Ishikawa (cell line): ENCODE results near the gene BRD2.

Experiments used
- CEBPB ChIP-seq: IDR thresholded peaks from 2 replicates; pipeline ENCODE4 v1.6.1; 2012
- EP300 ChIP-seq: IDR thresholded peaks from 2 replicates; pipeline ENCODE4 v1.6.1; 2012; ENCODE audit warnings: borderline replicate concordance
- RAD21 ChIP-seq: IDR thresholded peaks from 2 replicates; pipeline ENCODE4 v1.6.1; 2012; ENCODE audit warnings: low read depth
- TAF1 ChIP-seq: IDR thresholded peaks from 2 replicates; pipeline ENCODE4 v1.6.1; 2012; ENCODE audit warnings: low read depth, mild to moderate bottlenecking
- TF ChIP-seq, protein P1 (sequence below): IDR thresholded peaks from 2 replicates; pipeline ENCODE4 v1.6.1; 2012

DNA sequence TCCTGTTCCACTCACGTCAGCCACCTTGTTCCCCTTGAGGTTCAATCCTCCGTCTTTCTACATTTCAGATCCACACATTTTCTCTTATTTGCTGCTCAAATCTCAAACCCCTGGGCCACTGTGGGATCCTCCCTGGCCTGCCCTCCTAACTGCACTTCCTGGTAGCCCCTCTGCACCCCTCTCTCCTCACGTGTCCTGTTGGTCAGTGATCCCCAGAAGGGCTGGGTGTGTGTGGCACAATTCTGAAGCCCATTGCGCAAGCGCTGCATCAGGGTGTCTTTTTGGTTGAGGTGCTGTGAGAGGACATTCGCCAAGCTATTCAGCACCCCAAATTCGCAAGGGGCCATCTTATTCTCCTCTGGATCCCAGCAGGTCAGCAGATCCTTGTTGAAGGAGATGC, 29.9 kb upstream of the BRD2 start:
- TF ChIP-seq, protein P1, sequence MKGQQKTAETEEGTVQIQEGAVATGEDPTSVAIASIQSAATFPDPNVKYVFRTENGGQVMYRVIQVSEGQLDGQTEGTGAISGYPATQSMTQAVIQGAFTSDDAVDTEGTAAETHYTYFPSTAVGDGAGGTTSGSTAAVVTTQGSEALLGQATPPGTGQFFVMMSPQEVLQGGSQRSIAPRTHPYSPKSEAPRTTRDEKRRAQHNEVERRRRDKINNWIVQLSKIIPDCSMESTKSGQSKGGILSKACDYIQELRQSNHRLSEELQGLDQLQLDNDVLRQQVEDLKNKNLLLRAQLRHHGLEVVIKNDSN, result no peak
- TF ChIP-seq RAD21 (no peak), TAF1 (no peak), EP300 (no peak), CEBPB (peak; percentile 37; the same call in 1 of the 2 replicates)
